GM19099 (cell line): ENCODE results near the gene CC2D1B.

Experiments used
- POLR2A ChIP-seq: IDR thresholded peaks from 3 replicates; pipeline ENCODE4 v1.6.1; 2011; ENCODE audit warnings: low read depth; ENCODE audit not compliant: insufficient read length; ENCODE audit errors: extremely low read depth

CC2D1B gene

DNA sequence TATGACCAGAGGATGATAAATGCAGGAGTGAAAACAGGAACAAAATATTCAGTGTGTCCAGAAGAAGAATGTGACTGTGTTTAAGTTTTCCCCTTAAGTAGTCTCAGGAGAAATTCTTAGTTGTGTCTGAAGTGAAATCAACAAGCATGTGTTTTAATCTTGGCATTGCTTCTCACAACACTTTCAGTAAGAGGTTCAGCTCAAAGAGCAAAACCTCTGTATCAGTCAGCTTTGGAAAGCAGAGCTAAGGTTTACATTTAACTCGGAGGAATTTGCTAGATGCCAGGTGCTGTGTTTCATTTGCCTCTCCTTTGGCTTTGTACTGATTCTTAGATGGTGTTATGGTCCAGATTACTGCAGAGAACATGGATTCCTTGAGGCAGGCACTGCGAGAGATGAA lies 28.6 kb downstream of the CC2D1B start:
- TF ChIP-seq POLR2A, result no peak

DNA sequence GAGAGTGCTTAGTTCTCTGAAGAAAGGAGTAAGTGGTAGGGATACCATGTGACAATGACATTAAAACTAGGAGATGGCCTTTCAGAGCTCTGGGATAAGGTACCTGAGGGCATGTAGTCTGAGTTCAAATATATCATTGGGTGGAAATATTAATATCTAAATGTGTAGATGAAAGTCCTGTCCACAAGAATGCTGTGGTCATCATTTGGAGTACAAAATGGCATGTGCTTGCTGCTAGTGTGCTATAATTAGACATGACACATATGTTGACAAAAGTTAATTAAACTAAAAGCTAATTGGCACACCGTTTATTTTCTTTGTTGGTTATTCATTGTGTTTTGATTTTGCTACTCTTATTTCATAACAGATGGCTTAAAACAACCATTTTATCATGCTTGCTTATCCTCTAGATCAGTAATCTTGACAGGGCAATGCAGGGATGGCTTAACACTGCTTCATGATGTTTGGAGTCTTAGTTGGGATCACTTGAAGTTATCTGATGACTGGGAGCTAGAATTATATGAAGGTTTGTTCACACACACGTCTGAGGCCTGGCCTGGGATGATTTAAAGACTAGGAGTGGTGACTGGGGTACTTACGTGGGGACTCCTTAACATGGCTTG lies 31.0 kb downstream of the CC2D1B start:
- TF ChIP-seq POLR2A, result no peak

DNA sequence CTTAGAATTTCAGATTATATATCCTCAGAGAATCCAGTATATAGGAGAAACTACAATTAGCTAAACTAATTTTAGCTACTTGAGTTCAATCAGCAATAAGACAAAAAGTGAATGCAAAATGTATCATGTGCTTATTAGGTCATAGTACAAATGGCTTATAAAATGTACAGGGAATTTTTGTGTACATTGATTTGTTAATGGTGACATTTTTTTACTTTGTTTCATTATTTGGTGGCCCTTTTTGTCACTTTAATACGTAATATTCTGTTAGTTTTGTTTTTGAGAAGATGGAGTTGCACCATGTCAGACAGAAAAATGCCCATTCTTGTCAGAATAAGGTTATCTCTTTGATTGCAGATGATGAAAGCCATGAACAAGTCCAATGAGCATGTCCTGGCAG lies 33.6 kb downstream of the CC2D1B start:
- no peak for TF ChIP-seq POLR2A

DNA sequence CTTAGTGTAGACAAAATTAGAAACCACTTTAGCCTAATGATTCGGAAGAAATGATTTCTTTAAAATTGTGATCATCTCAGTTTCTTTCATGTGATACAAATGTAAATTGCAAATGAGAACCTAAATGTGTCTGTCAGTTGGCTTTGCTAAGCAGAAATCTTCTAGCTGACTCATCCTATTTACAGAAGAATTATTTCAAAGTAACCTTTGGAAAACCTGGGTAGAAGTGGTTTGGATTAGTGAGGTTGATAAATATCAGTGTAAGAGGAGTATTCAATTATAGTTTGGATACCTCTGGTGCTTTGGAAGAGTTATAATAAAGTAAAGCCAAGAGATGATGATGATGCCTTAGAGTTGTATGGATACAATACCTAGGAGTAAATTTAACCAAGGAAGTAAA lies 37.4 kb downstream of the CC2D1B start:
- TF ChIP-seq POLR2A, result no peak

DNA sequence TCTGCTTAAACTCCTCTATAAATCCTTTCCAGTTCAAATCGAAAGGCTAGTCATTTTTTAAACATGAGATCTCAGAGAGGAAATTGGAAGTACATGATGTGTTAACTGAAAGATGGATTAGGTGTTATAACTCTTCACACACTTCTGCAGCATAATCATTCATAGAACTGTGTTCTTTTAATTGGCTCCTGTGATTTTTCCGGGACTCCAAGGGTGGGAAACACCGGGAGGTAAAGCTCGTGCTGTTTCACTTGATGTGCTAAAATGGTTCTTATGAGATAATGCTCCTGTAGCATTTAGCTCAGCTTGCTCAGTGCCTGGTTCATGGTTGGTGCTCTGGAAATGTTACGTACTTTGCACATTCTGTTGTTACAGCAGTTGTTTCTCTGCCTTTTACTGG lies 40.2 kb downstream of the CC2D1B start:
- no peak for TF ChIP-seq POLR2A

DNA sequence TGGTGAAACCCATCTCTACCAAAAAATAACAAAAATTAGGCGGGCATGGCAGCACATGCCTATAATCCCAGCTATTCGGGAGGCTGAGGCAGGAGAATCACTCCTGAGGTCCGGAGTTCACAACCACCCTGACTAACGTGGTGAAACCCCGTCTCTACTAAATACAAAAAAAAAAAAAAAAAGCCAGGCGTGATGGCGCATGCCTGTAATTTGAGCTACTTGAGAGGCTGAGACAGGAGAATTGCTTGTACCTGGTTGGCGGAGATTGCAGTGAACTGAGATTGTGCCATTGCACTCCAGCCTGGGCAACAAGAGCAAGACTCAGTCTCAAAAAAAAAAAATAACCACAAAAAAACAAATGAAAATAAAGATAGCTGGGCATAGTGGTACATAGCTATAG lies 42.3 kb downstream of the CC2D1B start:
- no peak for TF ChIP-seq POLR2A

DNA sequence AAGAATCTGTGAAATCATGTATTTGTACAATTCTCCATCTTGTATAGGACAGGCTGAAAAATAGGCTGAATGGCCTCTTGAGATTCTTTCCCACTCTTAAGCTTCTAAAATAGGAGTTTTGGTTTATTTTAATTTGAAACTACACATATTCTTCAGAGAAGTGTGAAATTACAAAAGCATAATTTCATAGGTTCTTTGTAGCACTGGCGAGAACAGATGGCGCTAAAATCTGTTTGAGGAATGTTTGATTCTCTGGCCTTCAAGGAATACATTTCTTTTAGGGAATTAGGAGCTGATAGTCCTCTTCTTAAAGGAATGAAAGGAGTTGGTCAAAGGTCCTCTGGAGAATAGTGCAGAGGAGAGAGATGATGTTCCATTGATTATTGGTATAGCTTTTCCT lies 44.9 kb downstream of the CC2D1B start:
- no peak for TF ChIP-seq POLR2A

DNA sequence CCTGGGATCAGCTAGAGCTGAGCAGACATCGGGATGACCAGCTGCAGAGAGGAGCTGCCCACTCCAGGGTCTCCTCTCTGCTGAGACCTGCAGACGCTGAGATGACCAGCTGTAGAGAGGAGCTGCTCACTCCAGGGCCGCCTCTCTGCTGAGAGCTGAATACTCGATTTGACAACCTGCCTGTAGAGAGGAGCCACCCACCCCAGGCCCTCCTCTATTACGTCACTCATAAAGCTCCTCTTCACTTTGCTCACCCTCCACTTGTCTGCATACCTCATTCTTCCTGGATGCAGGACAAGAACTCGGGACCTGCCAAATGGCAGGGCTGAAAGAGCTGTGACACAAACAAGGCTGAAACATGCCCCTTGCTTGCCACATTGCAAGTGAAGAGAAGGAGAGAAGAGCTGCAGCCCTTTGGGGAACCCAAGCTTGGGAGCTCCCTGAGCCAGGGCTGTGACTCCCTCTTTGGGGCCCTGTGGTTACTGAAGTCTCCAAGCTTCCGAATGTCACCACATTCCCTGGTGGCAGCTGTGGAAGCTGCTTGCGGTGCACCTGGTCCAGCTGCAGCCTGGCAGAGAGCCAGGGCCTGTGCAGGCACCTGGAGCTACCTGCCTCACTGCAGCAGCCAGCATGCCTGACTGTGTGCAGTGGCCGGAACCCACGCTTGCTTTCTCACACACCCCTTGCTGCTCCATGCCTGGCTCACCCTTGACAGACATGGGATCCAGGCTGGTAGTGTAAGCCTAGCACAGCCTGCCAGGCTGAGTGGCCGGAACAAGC lies 59.6 kb downstream of the CC2D1B start:
- no peak for TF ChIP-seq POLR2A

DNA sequence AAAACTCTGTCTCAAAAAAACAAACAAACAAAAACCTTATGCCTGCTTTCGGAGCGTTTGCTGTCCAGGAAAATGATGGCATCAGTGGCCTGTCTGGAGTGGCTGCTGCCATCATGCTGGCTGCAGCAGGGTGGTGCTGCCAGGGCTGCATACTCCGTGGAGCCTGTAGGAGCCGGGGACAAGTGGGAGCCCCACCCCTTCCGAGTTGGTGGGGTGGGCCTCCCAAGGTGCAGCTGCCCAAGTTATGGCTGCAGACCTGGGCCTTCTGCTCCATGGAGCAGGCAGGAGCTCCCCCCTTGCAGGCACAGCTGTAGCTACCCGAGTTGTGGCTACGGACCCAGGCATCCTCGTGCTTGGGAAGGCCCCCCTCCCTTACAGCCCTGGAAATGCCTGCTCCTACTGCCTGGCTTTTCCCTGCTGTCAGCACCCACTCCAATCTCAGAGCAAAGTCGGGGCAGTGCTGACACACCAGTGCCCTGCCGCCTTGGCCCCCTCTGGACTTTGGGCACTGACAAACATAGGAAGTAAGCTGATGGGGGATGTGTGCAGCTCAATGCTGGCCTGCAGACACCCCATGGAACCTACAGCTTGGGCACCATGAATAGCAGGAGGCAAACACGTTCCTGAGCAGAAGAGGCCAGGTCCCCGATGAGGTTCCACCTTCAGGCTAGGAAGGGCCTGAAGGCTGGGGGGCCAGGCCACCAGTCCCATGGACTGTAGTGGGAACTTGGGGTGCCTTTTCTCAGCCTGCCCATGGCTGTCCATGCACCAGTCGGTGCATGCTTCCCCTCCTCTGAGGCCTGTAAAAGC lies 60.4 kb downstream of the CC2D1B start:
- TF ChIP-seq POLR2A, result no peak
